HepG2 (cell line): ENCODE data around the gene NPB. TPM values are rescaled to one million over a fixed set of nuclear protein-coding genes. Genes with fewer than 3 reads are reported as not detected.

Experiments used
- ATAC-seq: fragments of 200-7000 bp; cut with Tn5 transposase; 3 replicates; pipeline ENCODE4 v1.9.1; 2020; ENCODE audit warnings: mild to moderate bottlenecking, moderate library complexity
- BruUV-seq: library from RNA; stranded (reverse); fragments of 400-500 nt; replicated peaks from 2 replicates; lab custom pipeline; 2021; lab: Mats Ljungman, UMichigan
- CTCF ChIA-PET: fragments of 300-600 bp; formaldehyde crosslinking; extraction: SDS; loops from one replicate; lab custom pipeline; 2021; ENCODE audit warnings: low total read pairs, inconsistent platforms, low intra/inter-chr PET ratio; lab: Yijun Ruan, JAX
- POLR2A ChIA-PET: fragments of 350-600 bp; sonication (Branson Sonifier 250); formaldehyde crosslinking; loops from one replicate; lab custom pipeline; 2020; ENCODE audit warnings: antibody characterized with exemption, inconsistent platforms; lab: Yijun Ruan, JAX
- DNase-seq: peaks from one replicate; pipeline ENCODE4 v3.0.0-alpha.2; 2015; ENCODE audit warnings: low spot score
- FAIRE-seq: peaks from 3 replicates; lab custom pipeline; 2011; peaks lifted over from hg19 to GRCh38; lab: Jason Lieb, UNC
- H2AFZ ChIP-seq: one replicate; pipeline ENCODE4 v1.6.1; 2011; ENCODE audit warnings: low read length, inconsistent platforms
- H3K27ac ChIP-seq: fragments of 300-600 bp; 3 replicates; pipeline ENCODE4 v1.8.0; 2011; ENCODE audit warnings: mixed run types, mild to moderate bottlenecking, mixed read lengths, low read length, inconsistent platforms; ENCODE audit not compliant: insufficient read depth; ENCODE audit errors: extremely low read length
- H3K27me3 ChIP-seq, 2 experiments: fragments of 200-600 bp in 1 of 2; 2 replicates in 1 of 2; 3 replicates in 1 of 2; pipeline versions ENCODE4 v1.6.0 to v1.8.0; 2011; ENCODE audit warnings: low read length in 2 of 2, mild to moderate bottlenecking in 2 of 2, moderate library complexity in 2 of 2, inconsistent platforms in 1 of 2; ENCODE audit not compliant: insufficient read depth in 2 of 2, control insufficient read depth in 1 of 2
- H3K36me3 ChIP-seq, 2 experiments: fragments of 200-600 bp in 1 of 2; replicated peaks in 1 of 2; 2 replicates in 1 of 2; 3 replicates in 1 of 2; pipeline versions ENCODE4 v1.5.1 to v1.8.0; 2011; ENCODE audit warnings: low read length in 2 of 2, inconsistent platforms in 1 of 2; ENCODE audit not compliant: insufficient read depth in 2 of 2, control insufficient read depth in 1 of 2
- H3K4me1 ChIP-seq: 2 replicates; pipeline ENCODE4 v1.5.1; 2012; ENCODE audit warnings: low read length, inconsistent platforms; ENCODE audit not compliant: insufficient read depth
- H3K4me2 ChIP-seq: 2 replicates; pipeline ENCODE4 v1.6.0; 2011; ENCODE audit warnings: low read depth, low read length, inconsistent platforms
- H3K4me3 ChIP-seq, 3 experiments: fragments of 200-600 bp in 1 of 3; sonication (generic), shearing (Covaris generic) in 1 of 3; replicated peaks in 1 of 3; 2 replicates each; pipeline ENCODE4 v1.5.1; 2011 to 2016; ENCODE audit warnings: low read length in 3 of 3, inconsistent platforms in 2 of 3, low read depth in 2 of 3, mild to moderate bottlenecking in 2 of 3, control low read depth in 1 of 3, mixed read lengths in 1 of 3; ENCODE audit not compliant: insufficient read depth in 1 of 3
- H3K79me2 ChIP-seq: one replicate; pipeline ENCODE4 v1.6.1; 2011; ENCODE audit warnings: low read length, inconsistent platforms; ENCODE audit not compliant: insufficient read depth
- H3K9ac ChIP-seq: 2 replicates; pipeline ENCODE4 v1.6.0; 2011; ENCODE audit warnings: mild to moderate bottlenecking, low read depth, low read length, inconsistent platforms; ENCODE audit not compliant: insufficient read depth
- H3K9me3 ChIP-seq: 2 replicates; pipeline ENCODE4 v1.5.1; 2012; ENCODE audit warnings: mild to moderate bottlenecking, low read length
- H4K20me1 ChIP-seq: 2 replicates; pipeline ENCODE4 v1.6.0; 2011; ENCODE audit warnings: inconsistent platforms, mild to moderate bottlenecking, low read length, moderate library complexity; ENCODE audit not compliant: insufficient read depth
- AGO1 ChIP-seq: fragments of 200-400 bp; formaldehyde crosslinking; IDR thresholded peaks from 2 replicates; pipeline ENCODE4 v1.6.1; 2017; ENCODE audit warnings: mild to moderate bottlenecking, low read depth, low read length, moderate library complexity; ENCODE audit not compliant: poor library complexity, severe bottlenecking
- AGO2 ChIP-seq: fragments of 200-400 bp; formaldehyde crosslinking; optimal IDR thresholded peaks from 2 replicates; pipeline ENCODE3; 2017; ENCODE audit warnings: mild to moderate bottlenecking, low read depth, low read length, moderate library complexity
- KDM4B ChIP-seq: sonication (generic); formaldehyde crosslinking; IDR thresholded peaks from 2 replicates; pipeline ENCODE4 v1.4.0; 2020; ENCODE audit warnings: missing genetic modification reagents
- LRRFIP1 ChIP-seq: sonication (generic); formaldehyde crosslinking; conservative IDR thresholded peaks from 2 replicates; pipeline ENCODE4 v1.4.0; 2020; ENCODE audit warnings: missing genetic modification reagents
- NCOA5 ChIP-seq: sonication (generic); formaldehyde crosslinking; IDR thresholded peaks from 2 replicates; pipeline ENCODE4 v1.4.0; 2020; ENCODE audit warnings: missing genetic modification reagents
- POLR2G ChIP-seq: fragments of 200-400 bp; formaldehyde crosslinking; IDR thresholded peaks from 2 replicates; pipeline ENCODE4 v1.6.1; 2018; ENCODE audit warnings: mild to moderate bottlenecking, low read depth, low read length, moderate library complexity
- SOX13 ChIP-seq, 3 experiments: fragments of 450-650 bp in 1 of 3; sonication (generic) in 1 of 3; formaldehyde crosslinking in 1 of 3; IDR thresholded peaks in 2 of 3; conservative IDR thresholded peaks in 1 of 3; 2 replicates each; pipeline versions ENCODE4 v1.5.0 to v1.6.1; 2016 to 2020; ENCODE audit warnings: antibody characterized with exemption in 1 of 3, mild to moderate bottlenecking in 1 of 3, missing compliant biosample characterization in 1 of 3, missing genetic modification reagents in 1 of 3, moderate library complexity in 1 of 3
- TMF1 ChIP-seq: sonication (generic); formaldehyde crosslinking; IDR thresholded peaks from 2 replicates; pipeline ENCODE4 v1.8.1; 2022; ENCODE audit warnings: low read depth, missing genetic modification reagents
- ZBTB26 ChIP-seq: IDR thresholded peaks from 2 replicates; pipeline ENCODE4 v1.6.1; 2016; ENCODE audit warnings: missing compliant biosample characterization, missing genetic modification reagents, borderline replicate concordance
- ZNF253 ChIP-seq: sonication (generic); formaldehyde crosslinking; IDR thresholded peaks from 2 replicates; pipeline ENCODE4 v1.8.0; 2022; ENCODE audit warnings: mild to moderate bottlenecking, missing genetic modification reagents, borderline replicate concordance
- ZNF275 ChIP-seq: sonication (generic); formaldehyde crosslinking; IDR thresholded peaks from 2 replicates; pipeline ENCODE4 v1.8.0; 2022; ENCODE audit warnings: missing genetic modification reagents, mild to moderate bottlenecking, inconsistent platforms, borderline replicate concordance
- ZNF329 ChIP-seq: sonication (generic); formaldehyde crosslinking; IDR thresholded peaks from 2 replicates; pipeline ENCODE4 v1.9.0; 2021; ENCODE audit warnings: low read depth, mild to moderate bottlenecking, missing genetic modification reagents
- WGBS: methylation state at CpG from one replicate; pipeline ENCODE4 v1.1.6; 2017; ENCODE audit warnings: low lambda C conversion rate; 5-methylcytosine and 5-hydroxymethylcytosine counted together
- in situ Hi-C: cut with HindIII; loops from 2 replicates; pipeline ENCODE4 v1.10.0; 2017; ENCODE audit warnings: low pct_unique_long_range_greater_than_20kb; ENCODE audit not compliant: extremely low pct_ligation_motif_present
- intact Hi-C: fragments of 100-400 bp; cut with micrococcal nuclease; formaldehyde crosslinking; loops from one replicate; pipeline ENCODE4 v1.10.0; 2022; ENCODE audit not compliant: unreplicated experiment
- polyA plus RNA-seq, 8 experiments: library from polyadenylated mRNA; depleted of rRNA in 3 of 8; stranded (reverse) in 7 of 8; unstranded in 1 of 8; fragments of >200 nt; fragmentation: Illumina TruSeq in 4 of 8; extraction: Trizol in 4 of 8; gene quantifications; 2 replicates each; pipeline versions ENCODE4 v1.2.1 to v1.2.3, GENCODE V29; 2011 to 2016; ENCODE audit warnings: low read depth in 4 of 8, missing spikeins in 1 of 8, mixed read lengths in 1 of 8; ENCODE audit not compliant: insufficient read depth in 1 of 8
- total RNA-seq, 5 experiments: library from RNA; depleted of rRNA; stranded (reverse); fragments of >200 nt; fragmentation: Illumina TruSeq; extraction: Trizol; gene quantifications; 2 replicates each; pipeline ENCODE4 v1.2.3, GENCODE V29; 2016; ENCODE audit warnings: low read depth in 1 of 5
- TF ChIP-seq, protein P1 (sequence below): sonication (generic); formaldehyde crosslinking; IDR thresholded peaks from 2 replicates; pipeline ENCODE4 v1.4.0; 2020; ENCODE audit warnings: low read depth, mild to moderate bottlenecking, missing genetic modification reagents
- TF ChIP-seq, protein P2 (sequence below): sonication (generic); formaldehyde crosslinking; conservative IDR thresholded peaks from 2 replicates; pipeline ENCODE4 v1.8.0; 2022; ENCODE audit warnings: low read depth, missing genetic modification reagents

The NPB gene
- total and polyA plus RNA-seq, 2 of the 13 experiments (the other 11 are each of a cell fraction or from before 2014, with no cell fraction given), result 0.11 to 0.93 TPM

DNA sequence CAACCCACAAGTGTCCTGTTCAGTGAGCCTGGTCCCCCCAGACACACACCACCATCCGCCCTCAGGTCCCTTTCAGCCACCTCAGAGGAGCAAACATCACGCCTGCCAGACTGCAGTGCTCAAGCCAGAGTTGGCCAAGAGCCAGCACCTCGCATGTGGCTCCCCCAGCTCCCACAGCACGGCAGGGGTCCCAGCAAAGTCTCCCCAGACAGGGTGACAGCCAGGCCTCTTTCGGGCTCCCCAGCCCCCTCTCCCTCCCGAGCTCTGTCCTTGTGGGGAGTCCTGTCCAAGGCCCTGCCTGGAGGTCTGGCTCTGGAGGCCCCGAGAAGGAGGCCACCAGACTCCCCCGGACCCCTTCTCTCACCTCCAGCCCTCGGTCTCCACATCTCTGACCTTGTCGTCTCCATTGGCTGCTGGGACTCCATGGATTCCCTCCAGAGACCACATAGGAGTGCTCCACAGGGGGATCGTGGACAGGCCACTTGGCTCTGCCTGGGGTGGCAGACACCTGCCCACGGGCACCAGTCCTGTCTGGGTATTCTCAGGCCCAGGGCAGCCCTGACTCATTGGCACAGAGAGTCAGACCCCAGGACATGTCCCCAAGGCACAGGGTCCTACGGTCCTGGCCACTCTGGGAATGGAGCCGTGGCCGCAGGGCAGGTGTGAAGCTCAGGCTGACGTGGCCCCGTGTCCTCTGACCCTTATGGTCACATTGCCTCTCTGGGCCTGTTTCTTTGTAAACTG, 46.8 kb downstream of the NPB start:
- intact Hi-C loops (no loop called here), in situ Hi-C loops (no loop called here)
- H4K20me1 ChIP-seq, result peaks cover 3% of the 10 kb centered on the region; the same call in 1 of the 2 replicates
- H2AFZ ChIP-seq, result no peak overlapping the region
- peaks cover 46% of the 10 kb centered on the region for H3K4me1 ChIP-seq
- ATAC-seq (peak; percentile 19), FAIRE-seq (no peak), DNase-seq (no peak)
- peaks cover 0 to 3% of the 10 kb centered on the region in 2 experiments; a peak in 3 of 5 replicates for H3K36me3 ChIP-seq
- H3K4me2 ChIP-seq, result no peak overlapping the region
- no peaks in the 10 kb centered on the region for H3K9me3 ChIP-seq
- ChIA-PET POLR2A (interaction anchor here (0.8 to 9.7 kb wide), 9 partner anchors 9 to 51 kb away, joined by 3 to 136 read pairs (median 3); partner anchors contain the start of gene PYCR1), CTCF (no interaction called here)
- H3K27me3 ChIP-seq, result no peaks in the 10 kb centered on the region
- H3K79me2 ChIP-seq, result no peaks in the 10 kb centered on the region
- H3K9ac ChIP-seq, result no peak overlapping the region
- H3K4me3 ChIP-seq, result no peak overlapping the region
- 70% methylated on average over 12 of the region's 17 CpGs for WGBS
- no peak overlapping the region for H3K27ac ChIP-seq
- BruUV-seq, result no TSS peak
- TF ChIP-seq ZNF329 (CRISPR knock-in tag) (no peak), ZNF253 (CRISPR knock-in tag) (no peak), LRRFIP1 (CRISPR knock-in tag) (no peak), NCOA5 (no peak), POLR2G (peak; percentile 66), TMF1 (no peak), KDM4B (CRISPR knock-in tag) (no peak), AGO1 (peak; percentile 72), ZBTB26 (no peak), SOX13 (IDR thresholded peaks at IDR 0.05) (no peak), SOX13 (CRISPR knock-in tag; conservative IDR thresholded peaks at IDR 0.05 in 1 of 2, IDR thresholded peaks at IDR 0.05 in 1 of 2) (no peak), ZNF275 (no peak), AGO2 (peak; percentile 95)
- TF ChIP-seq, protein P1, sequence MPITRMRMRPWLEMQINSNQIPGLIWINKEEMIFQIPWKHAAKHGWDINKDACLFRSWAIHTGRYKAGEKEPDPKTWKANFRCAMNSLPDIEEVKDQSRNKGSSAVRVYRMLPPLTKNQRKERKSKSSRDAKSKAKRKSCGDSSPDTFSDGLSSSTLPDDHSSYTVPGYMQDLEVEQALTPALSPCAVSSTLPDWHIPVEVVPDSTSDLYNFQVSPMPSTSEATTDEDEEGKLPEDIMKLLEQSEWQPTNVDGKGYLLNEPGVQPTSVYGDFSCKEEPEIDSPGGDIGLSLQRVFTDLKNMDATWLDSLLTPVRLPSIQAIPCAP (CRISPR knock-in tag), result no peak
- TF ChIP-seq, protein P2, sequence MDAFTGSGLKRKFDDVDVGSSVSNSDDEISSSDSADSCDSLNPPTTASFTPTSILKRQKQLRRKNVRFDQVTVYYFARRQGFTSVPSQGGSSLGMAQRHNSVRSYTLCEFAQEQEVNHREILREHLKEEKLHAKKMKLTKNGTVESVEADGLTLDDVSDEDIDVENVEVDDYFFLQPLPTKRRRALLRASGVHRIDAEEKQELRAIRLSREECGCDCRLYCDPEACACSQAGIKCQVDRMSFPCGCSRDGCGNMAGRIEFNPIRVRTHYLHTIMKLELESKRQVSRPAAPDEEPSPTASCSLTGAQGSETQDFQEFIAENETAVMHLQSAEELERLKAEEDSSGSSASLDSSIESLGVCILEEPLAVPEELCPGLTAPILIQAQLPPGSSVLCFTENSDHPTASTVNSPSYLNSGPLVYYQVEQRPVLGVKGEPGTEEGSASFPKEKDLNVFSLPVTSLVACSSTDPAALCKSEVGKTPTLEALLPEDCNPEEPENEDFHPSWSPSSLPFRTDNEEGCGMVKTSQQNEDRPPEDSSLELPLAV, result no peak
